Suprapubic skin (tissue), 4 donors: Measurements from ENCODE around the gene PEX10.

Source experiments
- CTCF ChIP-seq, 2 donors: fragments of 200-600 bp in 1 of 2; fragments of 450-650 bp in 1 of 2; sonication (generic) in 1 of 2; IDR thresholded peaks; one replicate each; pipeline ENCODE4 v1.5.1; 2016 to 2019; ENCODE audit warnings: antibody characterized with exemption in 2 of 2, mild to moderate bottlenecking in 1 of 2, moderate library complexity in 1 of 2
- EP300 ChIP-seq: sonication (generic); formaldehyde crosslinking; IDR thresholded peaks from one replicate; pipeline ENCODE4 v1.6.1; 2017; ENCODE audit warnings: antibody characterized with exemption
- POLR2A ChIP-seq, 2 donors: fragments of 450-650 bp; IDR thresholded peaks; one replicate each; pipeline ENCODE4 v1.6.1; 2017; ENCODE audit warnings: antibody characterized with exemption in 2 of 2, mild to moderate bottlenecking in 2 of 2, moderate library complexity in 2 of 2
- POLR2AphosphoS5 ChIP-seq, 3 donors: sonication (generic); formaldehyde crosslinking; IDR thresholded peaks; one replicate each; pipeline ENCODE4 v1.6.1; 2017; ENCODE audit warnings: antibody characterized with exemption in 3 of 3

GRCh38 chr1:2422523-2422922 lies 10.2 kb upstream of the PEX10 start:
- TF ChIP-seq POLR2A (IDR thresholded peaks at IDR 0.05) (no peak), CTCF (IDR thresholded peaks at IDR 0.05) (no peak), EP300 (no peak), POLR2AphosphoS5 (IDR thresholded peaks at IDR 0.05) (no peak)
